Endothelial cell of umbilical vein (primary cell): Measurements from ENCODE around the gene HDAC3.
A peak's percentile ranks its signal among the peaks of the same experiment; 100 is the strongest.

ENCODE experiments used
- CTCF ChIP-seq, 2 donors: IDR thresholded peaks; 1 replicate in 1 of 2; 2 replicates in 1 of 2; pipeline ENCODE4 v1.5.1; 2011; ENCODE audit warnings: low read length in 2 of 2, mild to moderate bottlenecking in 2 of 2, moderate library complexity in 2 of 2, control low read depth in 1 of 2, inconsistent platforms in 1 of 2, low read depth in 1 of 2; ENCODE audit not compliant: insufficient read depth in 1 of 2; ENCODE audit errors: extremely low read depth in 1 of 2
- EZH2 ChIP-seq: IDR thresholded peaks from 2 replicates; pipeline ENCODE4 v1.6.1; 2012; ENCODE audit warnings: borderline replicate concordance, low read depth, mild to moderate bottlenecking, moderate library complexity, low read length, inconsistent platforms; ENCODE audit not compliant: severe bottlenecking
- FOS ChIP-seq: IDR thresholded peaks from 2 replicates; pipeline ENCODE4 v1.6.1; 2011; ENCODE audit warnings: mild to moderate bottlenecking, low read length, moderate library complexity, borderline replicate concordance; ENCODE audit not compliant: insufficient read depth
- GATA2 ChIP-seq: IDR thresholded peaks from 2 replicates; pipeline ENCODE4 v1.7.0; 2011; ENCODE audit warnings: low read depth, mild to moderate bottlenecking, moderate library complexity, mixed read lengths, low read length; ENCODE audit not compliant: insufficient read length, insufficient read depth
- JUN ChIP-seq: IDR thresholded peaks from 2 replicates; pipeline ENCODE4 v1.6.1; 2011; ENCODE audit warnings: borderline replicate concordance, low read depth; ENCODE audit not compliant: insufficient read length, insufficient read depth
- MYC ChIP-seq: IDR thresholded peaks from one replicate; pipeline ENCODE4 v1.6.1; 2011; ENCODE audit warnings: mild to moderate bottlenecking, low read depth, low read length
- POLR2A ChIP-seq: IDR thresholded peaks from 2 replicates; pipeline ENCODE4 v1.6.1; 2012; ENCODE audit warnings: low read depth, mild to moderate bottlenecking, control low read depth, low read length
- POLR2AphosphoS5 ChIP-seq: IDR thresholded peaks from 2 replicates; pipeline ENCODE4 v1.6.1; 2012; ENCODE audit warnings: low read depth, mild to moderate bottlenecking, control low read depth, low read length, moderate library complexity; ENCODE audit not compliant: insufficient read depth
- TF ChIP-seq, protein P1 (sequence below): IDR thresholded peaks from 2 replicates; pipeline ENCODE4 v1.6.1; 2011; ENCODE audit not compliant: insufficient read depth, insufficient read length

- TF ChIP-seq POLR2A (no peak), CTCF (IDR thresholded peaks at IDR 0.05; ENCODE audit: extremely low read depth in 1 of 2, insufficient read depth in 1 of 2, low read depth in 1 of 2, low read length in 2 of 2) (peak; percentile 31 to 37), POLR2AphosphoS5 (no peak), EZH2 (no peak), MYC (no peak), GATA2 (no peak), JUN (no peak), FOS (no peak)
- TF ChIP-seq, protein P1, sequence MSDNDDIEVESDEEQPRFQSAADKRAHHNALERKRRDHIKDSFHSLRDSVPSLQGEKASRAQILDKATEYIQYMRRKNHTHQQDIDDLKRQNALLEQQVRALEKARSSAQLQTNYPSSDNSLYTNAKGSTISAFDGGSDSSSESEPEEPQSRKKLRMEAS: no peak
Measured at GRCh38 chr5:141677415-141677814, 40.8 kb upstream of the HDAC3 start.
